HepG2 (cell line): ENCODE measurements around the gene DNAJC4. TPM values are rescaled to one million over a fixed set of nuclear protein-coding genes. Genes with fewer than 3 reads are reported as not detected.

ENCODE experiments used
- AHR ChIP-seq: IDR thresholded peaks from 2 replicates; pipeline ENCODE4 v1.6.1; 2018; ENCODE audit warnings: missing genetic modification reagents, missing compliant biosample characterization
- CBX5 ChIP-seq: sonication (generic); formaldehyde crosslinking; IDR thresholded peaks from 2 replicates; pipeline ENCODE4 v1.4.0; 2020; ENCODE audit warnings: missing genetic modification reagents, borderline replicate concordance
- EP300 ChIP-seq, 3 experiments: sonication (generic) in 1 of 3; formaldehyde crosslinking in 1 of 3; IDR thresholded peaks; 2 replicates each; pipeline versions ENCODE4 v1.5.1 to v1.6.1; 2011 to 2020; ENCODE audit warnings: low read depth in 2 of 3, low read length in 2 of 3, borderline replicate concordance in 1 of 3, improper control_type of control experiment in 1 of 3, mild to moderate bottlenecking in 1 of 3, missing genetic modification reagents in 1 of 3, moderate library complexity in 1 of 3
- ETV5 ChIP-seq: IDR thresholded peaks from 2 replicates; pipeline ENCODE4 v1.6.1; 2018; ENCODE audit warnings: missing biosample characterization, missing genetic modification reagents, inconsistent platforms, borderline replicate concordance
- GATAD1 ChIP-seq: IDR thresholded peaks from 2 replicates; pipeline ENCODE4 v1.6.1; 2016; ENCODE audit warnings: missing genetic modification reagents, missing compliant biosample characterization
- HOXA7 ChIP-seq: sonication (generic); formaldehyde crosslinking; IDR thresholded peaks from 2 replicates; pipeline ENCODE4 v1.8.1; 2022; ENCODE audit warnings: mild to moderate bottlenecking, missing genetic modification reagents, moderate library complexity
- JARID2 ChIP-seq: sonication (generic); formaldehyde crosslinking; IDR thresholded peaks from 2 replicates; pipeline ENCODE4 v1.8.1; 2023; ENCODE audit warnings: missing genetic modification reagents, inconsistent platforms; ENCODE audit not compliant: insufficient replicate concordance
- RFXAP ChIP-seq: sonication (generic); formaldehyde crosslinking; IDR thresholded peaks from 2 replicates; pipeline ENCODE4 v1.4.0; 2020; ENCODE audit warnings: missing genetic modification reagents, borderline replicate concordance
- SMARCE1 ChIP-seq: fragments of 450-650 bp; IDR thresholded peaks from 2 replicates; pipeline ENCODE4 v1.6.1; 2017; ENCODE audit warnings: borderline replicate concordance
- TEAD3 ChIP-seq: optimal IDR thresholded peaks from 2 replicates; pipeline ENCODE3; 2016; ENCODE audit warnings: borderline replicate concordance
- TERF1 ChIP-seq: sonication (generic); formaldehyde crosslinking; IDR thresholded peaks from 2 replicates; pipeline ENCODE4 v1.8.0; 2022; ENCODE audit warnings: mild to moderate bottlenecking, missing genetic modification reagents, moderate library complexity
- TOPORS ChIP-seq: sonication (generic); formaldehyde crosslinking; IDR thresholded peaks from 2 replicates; pipeline ENCODE4 v1.8.0; 2023; ENCODE audit warnings: mild to moderate bottlenecking, missing genetic modification reagents
- ZBTB14 ChIP-seq: sonication (generic); formaldehyde crosslinking; IDR thresholded peaks from 2 replicates; pipeline ENCODE4 v1.4.0; 2020; ENCODE audit warnings: missing genetic modification reagents
- ZNF652 ChIP-seq: IDR thresholded peaks from 2 replicates; pipeline ENCODE4 v1.6.1; 2016; ENCODE audit warnings: low read depth, borderline replicate concordance
- polyA plus RNA-seq, 8 experiments: library from polyadenylated mRNA; depleted of rRNA in 3 of 8; stranded (reverse) in 7 of 8; unstranded in 1 of 8; fragments of >200 nt; fragmentation: Illumina TruSeq in 4 of 8; extraction: Trizol in 4 of 8; gene quantifications; 2 replicates each; pipeline versions ENCODE4 v1.2.1 to v1.2.3, GENCODE V29; 2011 to 2016; ENCODE audit warnings: low read depth in 4 of 8, missing spikeins in 1 of 8, mixed read lengths in 1 of 8; ENCODE audit not compliant: insufficient read depth in 1 of 8
- total RNA-seq, 5 experiments: library from RNA; depleted of rRNA; stranded (reverse); fragments of >200 nt; fragmentation: Illumina TruSeq; extraction: Trizol; gene quantifications; 2 replicates each; pipeline ENCODE4 v1.2.3, GENCODE V29; 2016; ENCODE audit warnings: low read depth in 1 of 5
- TF ChIP-seq, protein P1 (sequence below): IDR thresholded peaks from 2 replicates; pipeline ENCODE4 v1.4.0; 2020; ENCODE audit warnings: mild to moderate bottlenecking, missing genetic modification reagents
- TF ChIP-seq, protein P2 (sequence below): sonication (generic); formaldehyde crosslinking; IDR thresholded peaks from 2 replicates; pipeline ENCODE4 v1.5.0; 2020; ENCODE audit warnings: mild to moderate bottlenecking, missing genetic modification reagents, moderate library complexity

The DNAJC4 gene
- total and polyA plus RNA-seq, 2 of the 13 experiments (the other 11 are each of a cell fraction or from before 2014, with no cell fraction given) = 10.3 to 60.8 TPM

DNA sequence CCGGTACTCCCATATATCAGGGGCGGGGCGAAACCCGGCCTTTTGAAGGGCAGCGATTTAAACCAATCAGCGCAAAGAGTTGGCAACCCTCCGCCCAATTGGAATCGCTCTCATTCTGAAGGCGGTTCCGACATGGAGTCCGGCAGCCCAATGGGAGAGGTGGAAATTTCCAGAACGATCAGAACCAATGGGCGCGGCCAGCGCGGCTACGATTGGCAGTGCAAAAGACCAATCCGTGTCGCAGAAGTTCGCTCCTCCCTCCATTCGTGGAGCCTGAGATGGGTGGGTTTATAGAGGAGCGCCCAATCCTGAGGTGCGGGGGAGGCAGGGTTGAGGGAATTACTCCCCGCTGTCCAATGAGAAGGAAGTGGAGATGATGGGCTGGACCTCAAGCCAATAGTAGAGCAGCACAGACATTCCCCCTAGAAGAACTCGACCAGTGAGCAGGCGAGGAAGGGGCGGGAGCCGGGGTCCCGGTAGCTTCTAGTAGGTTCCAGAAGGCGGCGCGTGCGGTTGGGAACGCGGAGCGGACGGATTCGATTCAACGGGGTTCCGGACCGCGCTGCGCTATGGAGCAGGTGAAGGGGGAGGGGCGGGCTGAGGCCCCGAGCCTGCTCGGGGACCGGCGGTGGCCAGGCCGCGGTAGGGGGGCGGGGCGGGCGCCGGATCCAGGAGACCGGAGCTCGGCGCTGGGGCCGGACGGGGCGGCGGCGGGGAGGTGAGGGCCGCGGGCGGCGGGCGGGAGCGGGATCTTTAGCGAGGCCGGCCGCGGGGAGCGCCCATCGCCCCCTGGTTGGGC lies 44.5 kb upstream of the DNAJC4 start, which contains the start of gene STIP1 (continued):
- 0 out of 2 replicates have a peak, but pooled peaks have one; percentile 10 for TF ChIP-seq ZBTB14 (CRISPR knock-in tag)
- peak; percentile 45; the same call in 1 of the 2 replicates for TF ChIP-seq GATAD1 (CRISPR knock-in tag)
- peak; percentile 70 for TF ChIP-seq ETV5 (CRISPR knock-in tag)
- 0 out of 2 replicates have a peak, but pooled peaks have one; percentile 59 for TF ChIP-seq AHR (CRISPR knock-in tag)
- TF ChIP-seq, protein P1, sequence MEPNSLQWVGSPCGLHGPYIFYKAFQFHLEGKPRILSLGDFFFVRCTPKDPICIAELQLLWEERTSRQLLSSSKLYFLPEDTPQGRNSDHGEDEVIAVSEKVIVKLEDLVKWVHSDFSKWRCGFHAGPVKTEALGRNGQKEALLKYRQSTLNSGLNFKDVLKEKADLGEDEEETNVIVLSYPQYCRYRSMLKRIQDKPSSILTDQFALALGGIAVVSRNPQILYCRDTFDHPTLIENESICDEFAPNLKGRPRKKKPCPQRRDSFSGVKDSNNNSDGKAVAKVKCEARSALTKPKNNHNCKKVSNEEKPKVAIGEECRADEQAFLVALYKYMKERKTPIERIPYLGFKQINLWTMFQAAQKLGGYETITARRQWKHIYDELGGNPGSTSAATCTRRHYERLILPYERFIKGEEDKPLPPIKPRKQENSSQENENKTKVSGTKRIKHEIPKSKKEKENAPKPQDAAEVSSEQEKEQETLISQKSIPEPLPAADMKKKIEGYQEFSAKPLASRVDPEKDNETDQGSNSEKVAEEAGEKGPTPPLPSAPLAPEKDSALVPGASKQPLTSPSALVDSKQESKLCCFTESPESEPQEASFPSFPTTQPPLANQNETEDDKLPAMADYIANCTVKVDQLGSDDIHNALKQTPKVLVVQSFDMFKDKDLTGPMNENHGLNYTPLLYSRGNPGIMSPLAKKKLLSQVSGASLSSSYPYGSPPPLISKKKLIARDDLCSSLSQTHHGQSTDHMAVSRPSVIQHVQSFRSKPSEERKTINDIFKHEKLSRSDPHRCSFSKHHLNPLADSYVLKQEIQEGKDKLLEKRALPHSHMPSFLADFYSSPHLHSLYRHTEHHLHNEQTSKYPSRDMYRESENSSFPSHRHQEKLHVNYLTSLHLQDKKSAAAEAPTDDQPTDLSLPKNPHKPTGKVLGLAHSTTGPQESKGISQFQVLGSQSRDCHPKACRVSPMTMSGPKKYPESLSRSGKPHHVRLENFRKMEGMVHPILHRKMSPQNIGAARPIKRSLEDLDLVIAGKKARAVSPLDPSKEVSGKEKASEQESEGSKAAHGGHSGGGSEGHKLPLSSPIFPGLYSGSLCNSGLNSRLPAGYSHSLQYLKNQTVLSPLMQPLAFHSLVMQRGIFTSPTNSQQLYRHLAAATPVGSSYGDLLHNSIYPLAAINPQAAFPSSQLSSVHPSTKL = peak; percentile 34; the same call in 1 of the 2 replicates
- TF ChIP-seq RFXAP (CRISPR knock-in tag) = peak; percentile 36
- TF ChIP-seq TEAD3 = peak; percentile 89
- no peak for TF ChIP-seq TERF1 (CRISPR knock-in tag)
- no peak for TF ChIP-seq SMARCE1
- TF ChIP-seq ZNF652 (CRISPR knock-in tag) = 0 out of 2 replicates have a peak, but pooled peaks have one; percentile 11
- TF ChIP-seq JARID2 (CRISPR knock-in tag) = no peak
- TF ChIP-seq, protein P2, sequence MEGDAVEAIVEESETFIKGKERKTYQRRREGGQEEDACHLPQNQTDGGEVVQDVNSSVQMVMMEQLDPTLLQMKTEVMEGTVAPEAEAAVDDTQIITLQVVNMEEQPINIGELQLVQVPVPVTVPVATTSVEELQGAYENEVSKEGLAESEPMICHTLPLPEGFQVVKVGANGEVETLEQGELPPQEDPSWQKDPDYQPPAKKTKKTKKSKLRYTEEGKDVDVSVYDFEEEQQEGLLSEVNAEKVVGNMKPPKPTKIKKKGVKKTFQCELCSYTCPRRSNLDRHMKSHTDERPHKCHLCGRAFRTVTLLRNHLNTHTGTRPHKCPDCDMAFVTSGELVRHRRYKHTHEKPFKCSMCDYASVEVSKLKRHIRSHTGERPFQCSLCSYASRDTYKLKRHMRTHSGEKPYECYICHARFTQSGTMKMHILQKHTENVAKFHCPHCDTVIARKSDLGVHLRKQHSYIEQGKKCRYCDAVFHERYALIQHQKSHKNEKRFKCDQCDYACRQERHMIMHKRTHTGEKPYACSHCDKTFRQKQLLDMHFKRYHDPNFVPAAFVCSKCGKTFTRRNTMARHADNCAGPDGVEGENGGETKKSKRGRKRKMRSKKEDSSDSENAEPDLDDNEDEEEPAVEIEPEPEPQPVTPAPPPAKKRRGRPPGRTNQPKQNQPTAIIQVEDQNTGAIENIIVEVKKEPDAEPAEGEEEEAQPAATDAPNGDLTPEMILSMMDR = peak; percentile 60
- no peak for TF ChIP-seq TOPORS (CRISPR knock-in tag)
- 0 out of 2 replicates have a peak, but pooled peaks have one; percentile 78 for TF ChIP-seq CBX5 (CRISPR knock-in tag)
- peak in 1 of 2 experiments; percentile 62; a peak in 2 of 4 replicates for TF ChIP-seq EP300 (IDR thresholded peaks at IDR 0.05; ENCODE audit: low read depth in 2 of 2, low read length in 2 of 2)
- TF ChIP-seq EP300 (CRISPR knock-in tag; IDR thresholded peaks at IDR 0.05; ENCODE audit: borderline replicate concordance) = 0 out of 2 replicates have a peak, but pooled peaks have one; percentile 42
- no peak for TF ChIP-seq HOXA7 (CRISPR knock-in tag)
